Neural progenitor cell (in vitro differentiated cells): Measurements from ENCODE around the gene VMP1. TPM values are rescaled to one million over a fixed set of nuclear protein-coding genes. Genes with fewer than 3 reads are reported as not detected.

ENCODE experiments used
- DNase-seq: peaks from one replicate; pipeline ENCODE4 v3.0.0-alpha.2; 2016; ENCODE audit warnings: low spot score
- H2AFZ ChIP-seq: fragments of 200-600 bp; sonication (generic); replicated peaks from 2 replicates; pipeline ENCODE4 v1.6.1; 2016; ENCODE audit warnings: antibody characterized with exemption
- H3F3A ChIP-seq: fragments of 200-600 bp; sonication (generic); 2 replicates; pipeline ENCODE4 v1.6.1; 2016; ENCODE audit warnings: antibody characterized with exemption, low read depth
- H3K27ac ChIP-seq: fragments of 200-600 bp; sonication (generic); 2 replicates; pipeline ENCODE4 v1.5.1; 2016; ENCODE audit warnings: mild to moderate bottlenecking
- H3K27me3 ChIP-seq: fragments of 200-600 bp; sonication (generic); 2 replicates; pipeline ENCODE4 v1.6.1; 2016; ENCODE audit warnings: mild to moderate bottlenecking, moderate library complexity
- H3K36me3 ChIP-seq: fragments of 200-600 bp; sonication (generic); 2 replicates; pipeline ENCODE4 v1.5.1; 2016
- H3K4me1 ChIP-seq: fragments of 200-600 bp; sonication (generic); 2 replicates; pipeline ENCODE4 v1.6.1; 2016; ENCODE audit warnings: mixed run types
- H3K4me2 ChIP-seq: fragments of 200-600 bp; sonication (generic); 2 replicates; pipeline ENCODE4 v1.6.1; 2016
- H3K4me3 ChIP-seq: fragments of 200-600 bp; sonication (generic); 2 replicates; pipeline ENCODE4 v1.5.1; 2016
- H3K79me2 ChIP-seq: fragments of 200-600 bp; sonication (generic); 2 replicates; pipeline ENCODE4 v1.6.1; 2016; ENCODE audit warnings: low read depth
- H3K9ac ChIP-seq: fragments of 200-600 bp; sonication (generic); 2 replicates; pipeline ENCODE4 v1.6.1; 2016
- H3K9me3 ChIP-seq: fragments of 200-600 bp; sonication (generic); 2 replicates; pipeline ENCODE4 v1.5.1; 2016; ENCODE audit warnings: low read depth
- H4K20me1 ChIP-seq: fragments of 200-600 bp; sonication (generic); 2 replicates; pipeline ENCODE4 v1.6.1; 2016; ENCODE audit warnings: low read depth
- H3K27ac Mint-ChIP-seq: 3 replicates; pipeline ENCODE4 v1.8.0; 2021; ENCODE audit warnings: mixed read lengths
- H3K27me3 Mint-ChIP-seq: 2 replicates; pipeline ENCODE4 v1.8.0; 2022; ENCODE audit warnings: low read depth, mild to moderate bottlenecking, inconsistent platforms, moderate library complexity, mixed read lengths; ENCODE audit not compliant: insufficient read depth
- H3K36me3 Mint-ChIP-seq: 3 replicates; pipeline ENCODE4 v1.8.0; 2021; ENCODE audit warnings: mixed read lengths
- H3K4me1 Mint-ChIP-seq: 3 replicates; pipeline ENCODE4 v1.8.0; 2021; ENCODE audit warnings: mixed read lengths
- H3K4me3 Mint-ChIP-seq: 3 replicates; pipeline ENCODE4 v1.8.0; 2021; ENCODE audit warnings: mild to moderate bottlenecking, moderate library complexity, mixed read lengths
- H3K9me3 Mint-ChIP-seq: 3 replicates; pipeline ENCODE4 v1.8.0; 2020; ENCODE audit warnings: mixed read lengths
- EZH2 ChIP-seq: fragments of 200-600 bp; sonication (generic); IDR thresholded peaks from 2 replicates; pipeline ENCODE4 v1.6.1; 2017; ENCODE audit warnings: antibody characterized with exemption, mild to moderate bottlenecking, moderate library complexity
- EZH2phosphoT487 ChIP-seq: fragments of 200-600 bp; sonication (generic); IDR thresholded peaks from 2 replicates; pipeline ENCODE4 v1.6.1; 2017; ENCODE audit warnings: antibody characterized with exemption
- total RNA-seq: library from RNA; depleted of rRNA; stranded (reverse); fragments of >200 nt; gene quantifications from 2 replicates; pipeline ENCODE4 v1.2.3, GENCODE V29; 2015; ENCODE audit warnings: low replicate concordance
- TF ChIP-seq, protein P1 (sequence below): fragments of 200-600 bp; sonication (generic); IDR thresholded peaks from 2 replicates; pipeline ENCODE4 v1.5.1; 2017; ENCODE audit warnings: antibody characterized with exemption, mild to moderate bottlenecking

The VMP1 gene
- total RNA-seq, 1 donor from 2014 or later = 62.1 TPM

DNA sequence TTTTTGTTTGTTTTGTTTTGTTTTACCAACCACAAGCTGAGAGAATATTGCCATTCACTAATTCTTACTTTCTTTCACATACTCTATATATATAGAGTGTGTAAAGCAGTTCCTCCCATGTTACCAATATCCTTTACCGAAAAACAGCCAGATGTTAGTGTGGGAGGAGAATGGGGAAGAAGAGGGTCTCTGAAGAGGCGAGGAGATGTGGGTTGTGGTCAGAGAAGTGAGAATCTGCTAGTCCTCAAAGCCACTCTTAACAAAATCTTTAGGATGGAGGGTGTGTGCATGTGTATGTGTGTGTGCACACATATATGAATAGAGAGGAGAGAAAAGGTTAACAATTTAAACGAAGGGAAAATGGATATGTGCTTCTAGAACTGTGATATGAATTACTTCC, 104.7 kb downstream of the VMP1 start:
- TF ChIP-seq EZH2 (no peak), EZH2phosphoT487 (no peak)
- TF ChIP-seq, protein P1, sequence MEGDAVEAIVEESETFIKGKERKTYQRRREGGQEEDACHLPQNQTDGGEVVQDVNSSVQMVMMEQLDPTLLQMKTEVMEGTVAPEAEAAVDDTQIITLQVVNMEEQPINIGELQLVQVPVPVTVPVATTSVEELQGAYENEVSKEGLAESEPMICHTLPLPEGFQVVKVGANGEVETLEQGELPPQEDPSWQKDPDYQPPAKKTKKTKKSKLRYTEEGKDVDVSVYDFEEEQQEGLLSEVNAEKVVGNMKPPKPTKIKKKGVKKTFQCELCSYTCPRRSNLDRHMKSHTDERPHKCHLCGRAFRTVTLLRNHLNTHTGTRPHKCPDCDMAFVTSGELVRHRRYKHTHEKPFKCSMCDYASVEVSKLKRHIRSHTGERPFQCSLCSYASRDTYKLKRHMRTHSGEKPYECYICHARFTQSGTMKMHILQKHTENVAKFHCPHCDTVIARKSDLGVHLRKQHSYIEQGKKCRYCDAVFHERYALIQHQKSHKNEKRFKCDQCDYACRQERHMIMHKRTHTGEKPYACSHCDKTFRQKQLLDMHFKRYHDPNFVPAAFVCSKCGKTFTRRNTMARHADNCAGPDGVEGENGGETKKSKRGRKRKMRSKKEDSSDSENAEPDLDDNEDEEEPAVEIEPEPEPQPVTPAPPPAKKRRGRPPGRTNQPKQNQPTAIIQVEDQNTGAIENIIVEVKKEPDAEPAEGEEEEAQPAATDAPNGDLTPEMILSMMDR = no peak

DNA sequence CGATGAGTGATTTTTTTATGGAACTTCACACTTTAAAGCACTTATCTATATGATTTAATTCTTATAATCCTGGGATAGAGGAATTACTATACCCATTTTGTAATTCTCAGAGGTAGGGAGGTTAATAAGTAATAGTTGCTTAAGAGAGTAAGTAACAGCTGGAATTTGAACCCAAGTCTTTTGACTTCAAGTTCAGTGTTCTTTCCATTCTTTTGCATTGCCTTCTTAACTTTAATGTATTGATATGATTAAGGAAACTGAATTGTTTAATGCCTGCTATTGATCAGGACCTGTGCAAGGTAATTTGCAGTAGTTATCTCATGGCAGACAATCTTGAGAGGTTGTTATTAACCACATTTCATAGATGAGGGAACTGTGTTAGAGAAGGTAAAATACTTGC, 106.8 kb downstream of the VMP1 start:
- Histone ChIP-seq H3K4me2 (no peak overlapping the region), H3K4me1 (no peaks in the 10 kb centered on the region), H3K9ac (no peak overlapping the region), H3K27ac (no peak overlapping the region), H2AFZ (no peak overlapping the region), H3K9me3 (no peaks in the 10 kb centered on the region), H4K20me1 (no peaks in the 10 kb centered on the region), H3K79me2 (no peaks in the 10 kb centered on the region), H3F3A (no peaks in the 10 kb centered on the region), H3K36me3 (no peaks in the 10 kb centered on the region), H3K4me3 (no peak overlapping the region), H3K27me3 (no peaks in the 10 kb centered on the region)
- peaks cover 7% of the 10 kb centered on the region for H3K36me3 Mint-ChIP-seq
- TF ChIP-seq EZH2phosphoT487 (no peak), EZH2 (no peak)
- TF ChIP-seq, protein P1 = no peak
- H3K27me3 Mint-ChIP-seq = peaks cover 3% of the 10 kb centered on the region
- no peaks in the 10 kb centered on the region for H3K9me3 Mint-ChIP-seq
- no peak for DNase-seq
- no peak overlapping the region for H3K4me3 Mint-ChIP-seq
- no peak overlapping the region for H3K27ac Mint-ChIP-seq
- H3K4me1 Mint-ChIP-seq = no peaks in the 10 kb centered on the region

More for the DNA sequence above, 104.7 kb downstream of the VMP1 start:
- no peaks in the 10 kb centered on the region for H3K27me3 ChIP-seq
- no peak overlapping the region for H3K4me2 ChIP-seq
- Mint-ChIP-seq H3K4me1 (no peaks in the 10 kb centered on the region), H3K9me3 (no peaks in the 10 kb centered on the region), H3K27ac (no peak overlapping the region), H3K36me3 (peaks cover 7% of the 10 kb centered on the region), H3K4me3 (no peak overlapping the region), H3K27me3 (peaks cover 3% of the 10 kb centered on the region)
- no peaks in the 10 kb centered on the region for H3K4me1 ChIP-seq
- H3K4me3 ChIP-seq = no peak overlapping the region
- H3F3A ChIP-seq = no peaks in the 10 kb centered on the region
- no peak overlapping the region for H3K9ac ChIP-seq
- H3K27ac ChIP-seq = no peak overlapping the region
- no peaks in the 10 kb centered on the region for H3K36me3 ChIP-seq
- H3K9me3 ChIP-seq = no peaks in the 10 kb centered on the region
- DNase-seq = no peak
- H2AFZ ChIP-seq = no peak overlapping the region
- H3K79me2 ChIP-seq = no peaks in the 10 kb centered on the region
- H4K20me1 ChIP-seq = no peaks in the 10 kb centered on the region

DNA sequence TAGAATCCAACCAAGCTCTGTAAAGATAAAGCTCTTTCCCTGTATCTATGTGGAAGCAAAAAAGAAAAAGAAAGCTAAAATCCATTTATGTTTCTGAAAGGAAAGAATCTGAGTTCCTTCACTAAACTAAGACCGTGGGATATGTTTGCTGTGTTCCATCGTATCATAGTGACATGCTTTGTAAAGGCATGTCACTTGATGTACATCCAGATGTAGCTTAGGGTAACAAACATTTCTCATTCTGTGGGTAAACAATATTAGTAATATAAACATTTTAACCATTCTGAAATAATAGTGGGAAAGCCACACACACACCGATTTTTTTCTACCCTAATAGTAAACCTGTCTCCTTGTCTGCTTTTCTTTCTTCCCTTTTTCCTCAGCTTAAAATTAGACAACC, 107.2 kb downstream of the VMP1 start:
- Mint-ChIP-seq H3K27me3 (peaks cover 3% of the 10 kb centered on the region), H3K9me3 (no peaks in the 10 kb centered on the region), H3K27ac (no peak overlapping the region), H3K36me3 (peaks cover 7% of the 10 kb centered on the region), H3K4me1 (no peaks in the 10 kb centered on the region), H3K4me3 (no peak overlapping the region)
- no peak overlapping the region for H2AFZ ChIP-seq
- H3K79me2 ChIP-seq = no peaks in the 10 kb centered on the region
- no peak for DNase-seq
- no peak overlapping the region for H3K4me3 ChIP-seq
- no peak overlapping the region for H3K4me2 ChIP-seq
- H3F3A ChIP-seq = no peaks in the 10 kb centered on the region
- no peaks in the 10 kb centered on the region for H3K4me1 ChIP-seq
- no peaks in the 10 kb centered on the region for H3K9me3 ChIP-seq
- no peaks in the 10 kb centered on the region for H4K20me1 ChIP-seq
- no peak overlapping the region for H3K9ac ChIP-seq
- no peak overlapping the region for H3K27ac ChIP-seq
- TF ChIP-seq EZH2phosphoT487 (no peak), EZH2 (no peak)
- TF ChIP-seq, protein P1 = no peak
- no peaks in the 10 kb centered on the region for H3K36me3 ChIP-seq
- H3K27me3 ChIP-seq = no peaks in the 10 kb centered on the region
